HG03378 (cell line): ENCODE data around the gene KRTAP29-1.
"Not testable (repeated sequence)": the region's sequence is repeated elsewhere in the genome, so short reads cannot be mapped to it uniquely, and the experiment has no call there.

Experiments
- ATAC-seq: cut with Tn5 transposase; IDR thresholded peaks from one replicate; pipeline ENCODE4 v1.9.1; 2021; ENCODE audit warnings: mild to moderate bottlenecking, moderate library complexity; ENCODE audit not compliant: unreplicated experiment

KRTAP29-1 gene

DNA sequence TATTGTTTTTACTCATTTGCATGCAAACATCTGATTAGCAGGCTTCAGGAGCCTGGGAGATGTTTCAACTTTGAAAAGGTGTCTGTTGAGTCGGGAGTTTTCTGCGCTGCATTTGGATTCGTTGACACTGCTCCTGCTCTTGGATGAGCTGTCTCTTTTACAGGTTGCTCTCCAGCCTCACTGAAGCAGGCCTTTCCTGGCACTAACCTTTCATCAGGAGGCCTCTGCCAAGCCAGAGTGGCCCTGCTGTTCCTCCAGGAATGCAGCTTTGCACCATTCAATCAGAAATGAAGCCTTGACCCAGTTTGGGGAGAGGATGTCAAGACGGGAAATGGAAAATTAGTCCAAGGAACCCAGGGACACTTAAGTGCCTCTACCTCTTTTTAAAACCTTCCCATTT is 330 bp upstream of the KRTAP29-1 start:
- no peak for ATAC-seq

DNA sequence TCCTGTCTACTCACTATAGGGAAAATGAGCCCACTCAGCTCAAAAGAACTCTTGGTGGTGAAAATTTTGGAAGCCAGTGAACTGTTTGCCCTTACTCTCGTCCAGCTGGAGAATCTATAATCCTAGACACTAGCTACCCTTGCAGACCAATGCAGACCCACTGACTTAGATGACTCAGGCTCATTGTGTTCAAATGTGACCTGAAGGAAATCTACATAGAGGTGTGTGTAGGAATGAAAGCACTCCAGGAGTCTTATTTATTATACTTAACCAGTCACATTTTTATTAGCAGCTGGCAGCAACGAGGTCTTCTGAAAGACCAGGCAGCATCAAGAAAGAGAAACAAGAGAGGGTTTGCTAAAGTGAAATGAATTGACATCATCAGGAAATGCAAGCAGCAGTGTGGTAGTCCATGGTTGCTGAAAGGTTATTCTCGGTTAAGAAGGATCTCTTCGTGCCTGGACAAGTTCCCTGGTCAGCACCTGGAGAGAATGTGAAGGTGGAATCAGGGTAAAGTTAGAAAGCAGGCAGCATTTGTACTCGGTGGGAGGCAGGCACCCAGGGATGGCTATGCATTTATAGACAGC is 1.4 kb downstream of the KRTAP29-1 start:
- no peak for ATAC-seq

DNA sequence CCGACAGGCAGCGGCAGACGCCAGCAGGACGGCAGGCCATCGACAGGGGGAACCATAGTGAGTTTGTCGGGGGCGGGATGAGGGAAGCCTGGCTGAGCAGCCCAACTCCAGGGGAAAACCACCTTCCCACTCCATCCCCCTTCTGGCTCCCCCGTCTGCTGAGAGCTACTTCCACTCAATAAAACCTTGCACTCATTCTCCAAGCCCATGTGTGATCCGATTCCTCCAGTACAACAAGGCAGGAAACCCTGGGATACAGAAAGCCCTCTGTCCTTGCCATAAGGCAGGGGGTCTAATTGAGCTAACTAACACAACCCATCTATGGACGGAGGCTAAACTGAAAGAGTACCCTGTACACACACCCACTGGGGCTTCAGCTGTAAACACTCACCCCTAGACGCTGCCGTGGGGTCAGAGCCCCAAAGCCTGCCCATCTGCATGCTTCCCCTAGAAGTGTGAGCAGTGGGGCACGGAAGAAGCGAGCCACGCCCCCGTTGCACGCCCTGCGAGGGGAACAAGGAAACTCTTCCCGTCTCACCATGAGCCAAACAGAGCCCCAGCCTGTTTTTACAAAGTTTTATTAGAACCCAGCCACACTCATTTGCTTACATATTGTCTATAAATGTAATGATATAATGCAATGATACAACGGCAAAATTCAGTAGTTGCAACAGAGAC is 4.1 kb downstream of the KRTAP29-1 start:
- ATAC-seq, result no peak

DNA sequence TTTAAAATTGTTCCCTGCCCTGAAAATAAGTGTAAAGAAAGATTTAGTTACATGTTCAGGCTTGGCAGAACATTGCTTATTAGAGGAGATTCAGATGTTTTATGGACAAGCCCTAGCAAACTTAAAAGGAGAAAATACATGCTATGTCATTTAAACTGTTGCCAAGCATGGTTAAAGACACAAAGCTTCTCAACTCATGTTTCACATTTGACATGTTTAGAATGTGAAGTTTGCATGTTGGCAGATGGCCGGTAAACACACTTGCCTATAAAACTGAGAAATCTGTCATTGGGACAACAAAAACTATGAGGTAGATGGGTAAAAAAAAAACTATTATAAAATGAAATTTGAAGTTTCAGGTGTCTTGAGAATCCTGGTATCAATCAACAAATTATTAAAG is 5.8 kb downstream of the KRTAP29-1 start:
- no peak for ATAC-seq

DNA sequence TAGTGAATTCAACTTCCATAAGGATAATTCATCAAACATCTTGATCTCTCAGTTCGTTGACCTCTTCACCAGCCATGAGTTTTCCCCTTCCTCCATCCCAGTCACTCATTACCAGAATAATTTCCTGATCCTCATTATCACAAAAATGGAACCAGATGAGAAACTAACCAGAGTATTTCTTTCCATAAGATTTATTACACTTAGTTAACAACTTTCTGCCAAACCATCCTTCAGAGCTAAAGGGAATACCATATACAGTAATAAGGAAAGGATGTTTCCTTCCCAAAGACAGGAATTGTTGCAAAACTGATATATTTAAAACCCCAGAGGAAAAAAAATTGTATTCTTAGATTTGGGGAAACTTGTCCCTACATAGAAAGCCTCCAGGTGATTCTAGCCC is 8.6 kb downstream of the KRTAP29-1 start:
- no peak for ATAC-seq

DNA sequence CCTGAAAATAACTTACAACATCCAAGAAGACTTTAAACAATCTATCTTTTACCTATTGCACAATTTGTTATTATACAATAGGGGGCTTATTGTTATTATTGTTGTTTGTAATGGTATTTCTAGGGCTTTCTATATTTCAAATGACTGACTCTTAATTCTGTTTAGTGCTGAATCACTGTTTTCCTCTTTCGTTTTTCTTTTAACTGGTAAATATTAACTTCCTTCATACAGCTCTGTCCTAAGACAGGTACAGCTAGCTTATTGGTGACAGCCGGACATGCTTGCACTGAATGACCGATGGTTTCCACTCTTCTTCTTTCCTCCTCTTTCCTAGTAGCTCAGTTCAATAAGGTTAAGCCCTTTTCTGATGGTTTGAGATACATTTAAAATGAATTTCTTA is 15.6 kb downstream of the KRTAP29-1 start:
- no peak for ATAC-seq

DNA sequence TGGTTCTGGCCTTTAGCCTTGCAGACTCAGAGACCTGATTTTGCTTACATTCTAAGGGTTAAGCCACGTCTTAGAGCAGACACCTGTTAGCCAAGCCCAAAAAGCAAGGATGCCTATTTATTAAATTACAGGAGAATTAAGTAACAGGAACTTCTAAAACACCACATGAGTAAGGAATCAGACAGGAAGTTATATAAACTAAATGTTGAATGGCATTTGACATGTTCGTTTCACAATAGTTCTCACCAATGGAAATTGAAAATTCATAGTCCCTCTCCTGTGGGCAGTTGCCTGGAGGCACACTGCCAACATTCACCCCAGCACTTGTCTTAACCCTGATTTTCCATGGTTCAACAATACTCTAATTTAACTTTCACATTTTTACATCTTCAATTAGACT is 18.1 kb downstream of the KRTAP29-1 start:
- no peak for ATAC-seq

DNA sequence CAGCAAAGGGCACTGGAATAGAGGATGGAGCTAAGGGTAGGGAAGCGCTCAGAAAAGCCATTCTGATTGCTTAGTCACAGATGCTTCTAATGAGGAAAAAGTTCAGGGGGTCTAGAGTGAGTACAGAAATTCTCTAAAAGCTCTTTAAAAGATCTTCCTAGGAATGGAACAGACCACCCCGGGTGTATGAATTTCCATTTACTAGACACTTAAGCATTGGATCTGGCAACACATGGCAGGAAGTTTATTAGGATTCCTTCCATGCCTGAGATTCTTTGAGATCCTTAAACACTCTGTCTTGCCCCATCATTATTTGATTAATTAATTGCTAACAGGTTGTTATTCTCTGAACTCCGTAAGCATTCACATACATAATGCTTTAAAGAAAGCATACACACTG is 18.6 kb downstream of the KRTAP29-1 start:
- no peak for ATAC-seq

DNA sequence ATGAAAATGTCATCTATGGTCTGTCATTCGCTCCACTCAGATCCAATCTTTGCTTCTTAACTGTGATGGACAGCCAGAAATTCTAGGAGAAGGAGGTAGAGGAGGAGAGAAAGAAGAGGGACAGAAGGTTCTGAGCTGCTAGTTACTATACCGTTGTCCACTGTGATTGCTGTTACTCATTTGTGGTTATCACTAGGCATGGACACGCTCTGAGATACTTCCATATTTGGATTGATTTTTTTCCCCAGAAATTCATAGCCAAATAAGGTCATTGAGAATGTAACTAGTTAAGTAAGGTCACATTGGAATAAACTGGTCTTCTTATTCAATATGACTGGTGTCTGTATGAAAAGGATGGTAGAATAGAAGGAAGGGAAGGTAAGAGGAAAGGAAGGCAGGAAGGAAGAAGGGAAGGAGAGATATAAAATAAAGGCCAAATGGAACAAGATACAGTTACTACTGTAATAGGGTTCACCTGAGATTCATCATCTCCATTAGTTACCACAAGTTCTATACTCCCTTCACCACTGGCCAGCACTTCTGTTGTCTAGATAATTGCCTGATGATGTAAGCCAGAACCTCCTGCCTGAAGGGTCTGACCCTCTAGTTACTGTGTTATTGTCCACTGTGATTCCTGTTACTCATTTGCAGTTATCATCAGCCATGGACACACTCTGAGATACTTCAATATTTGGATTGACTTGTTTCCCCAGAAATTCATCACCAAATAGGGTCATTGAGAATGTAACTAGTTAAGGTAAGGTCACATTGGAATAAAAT is 24.3 kb downstream of the KRTAP29-1 start:
- ATAC-seq, result no peak

DNA sequence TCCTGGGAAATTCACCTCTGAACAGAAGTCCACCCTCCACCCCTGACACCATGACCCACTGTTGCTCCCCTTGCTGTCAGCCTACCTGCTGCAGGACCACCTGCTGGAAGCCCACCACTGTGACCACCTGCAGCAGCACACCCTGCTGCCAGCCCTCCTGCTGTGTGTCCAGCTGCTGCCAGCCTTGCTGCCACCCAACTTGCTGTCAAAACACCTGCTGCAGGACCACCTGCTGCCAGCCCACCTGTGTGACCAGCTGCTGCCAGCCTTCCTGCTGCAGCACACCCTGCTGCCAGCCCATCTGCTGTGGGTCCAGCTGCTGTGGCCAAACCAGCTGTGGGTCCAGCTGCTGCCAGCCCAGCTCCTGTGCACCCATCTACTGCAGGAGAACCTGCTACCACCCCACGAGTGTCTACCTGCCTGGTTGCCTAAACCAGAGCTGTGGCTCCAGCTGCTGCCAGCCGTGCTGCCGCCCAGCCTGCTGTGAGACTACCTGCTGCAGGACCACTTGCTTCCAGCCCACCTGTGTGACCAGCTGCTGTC is 26.9 kb downstream of the KRTAP29-1 start, which contains the start of gene KRTAP9-7:
Gene KRTAP9-7 (plus strand): TSS at position 51 of the 543 bp plus-strand sequence. CDS start 0 bp downstream, at position 51.
- not testable (repeated sequence) for ATAC-seq

DNA sequence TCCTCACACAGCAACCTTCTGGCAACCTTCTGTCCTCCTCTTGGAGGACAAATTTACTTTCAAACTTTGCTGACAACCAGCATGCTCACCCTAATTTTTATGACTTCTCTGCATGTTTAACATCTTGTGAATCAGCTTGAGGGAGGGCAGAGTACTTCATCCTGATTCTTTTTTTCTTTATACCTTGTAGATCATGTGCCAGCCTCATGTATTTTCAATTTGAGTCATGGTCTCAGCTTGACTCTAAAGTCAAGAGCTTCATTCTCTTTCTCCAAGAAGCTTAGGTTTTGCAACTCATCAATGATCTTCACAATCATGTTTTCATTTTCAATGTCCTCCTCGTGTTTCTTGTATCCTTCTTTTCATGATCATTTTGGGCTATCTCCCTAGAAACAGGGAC is 30.8 kb downstream of the KRTAP29-1 start:
- ATAC-seq, result no peak

DNA sequence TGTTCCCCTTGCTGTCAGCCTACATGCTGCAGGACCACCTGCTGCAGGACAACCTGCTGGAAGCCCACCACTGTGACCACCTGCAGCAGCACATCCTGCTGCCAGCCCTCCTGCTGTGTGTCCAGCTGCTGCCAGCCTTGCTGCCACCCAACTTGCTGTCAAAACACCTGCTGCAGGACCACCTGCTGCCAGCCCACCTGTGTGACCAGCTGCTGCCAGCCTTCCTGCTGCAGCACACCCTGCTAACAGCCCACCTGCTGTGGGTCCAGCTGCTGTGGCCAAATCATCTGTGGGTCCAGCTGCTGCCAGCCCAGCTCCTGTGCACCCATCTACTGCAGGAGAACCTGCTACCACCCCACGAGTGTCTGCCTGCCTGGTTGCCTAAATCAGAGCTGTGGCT is 31.3 kb downstream of the KRTAP29-1 start:
- ATAC-seq, result not testable (repeated sequence)

DNA sequence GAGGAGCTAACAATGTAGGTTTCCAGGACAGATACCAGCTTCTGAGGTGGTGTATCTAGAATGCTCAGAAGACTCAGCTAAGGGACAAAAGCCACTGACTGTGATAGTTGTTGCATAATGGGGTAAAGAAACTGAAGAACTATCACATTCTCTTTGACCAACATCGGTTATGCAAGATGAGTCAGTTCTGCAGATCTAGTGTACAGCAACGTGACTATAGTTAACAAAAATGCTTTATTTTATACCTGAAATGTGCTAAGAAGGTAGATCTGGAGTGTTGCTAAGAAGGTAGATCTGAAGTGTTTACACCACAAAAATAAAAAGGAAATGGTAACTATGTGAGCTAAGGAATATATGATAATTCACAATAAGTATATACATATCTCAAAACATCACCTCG is 34.9 kb downstream of the KRTAP29-1 start:
- ATAC-seq, result no peak

DNA sequence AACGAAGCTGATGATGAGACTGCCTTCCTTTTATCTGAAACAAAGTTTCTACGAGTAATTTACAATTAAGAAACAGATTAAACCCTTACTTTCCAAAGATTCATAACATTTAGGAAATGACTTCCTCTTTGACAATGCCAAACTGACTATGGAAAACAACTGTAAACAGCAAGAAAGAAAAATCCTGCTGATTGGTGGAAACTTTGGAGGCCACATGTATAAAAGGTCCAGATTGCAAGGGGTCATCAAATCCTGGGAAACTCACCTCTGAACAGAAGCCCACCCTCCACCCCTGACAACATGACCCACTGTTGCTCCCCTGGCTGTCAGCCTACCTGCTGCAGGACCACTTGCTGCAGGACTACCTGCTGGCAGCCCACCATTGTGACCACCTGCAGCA is 37.6 kb downstream of the KRTAP29-1 start, which contains the start of gene KRTAP9-6:
Gene KRTAP9-6 (plus strand): TSS at position 301 of the 400 bp plus-strand sequence. CDS start 0 bp downstream, at position 301.
- ATAC-seq, result no peak

DNA sequence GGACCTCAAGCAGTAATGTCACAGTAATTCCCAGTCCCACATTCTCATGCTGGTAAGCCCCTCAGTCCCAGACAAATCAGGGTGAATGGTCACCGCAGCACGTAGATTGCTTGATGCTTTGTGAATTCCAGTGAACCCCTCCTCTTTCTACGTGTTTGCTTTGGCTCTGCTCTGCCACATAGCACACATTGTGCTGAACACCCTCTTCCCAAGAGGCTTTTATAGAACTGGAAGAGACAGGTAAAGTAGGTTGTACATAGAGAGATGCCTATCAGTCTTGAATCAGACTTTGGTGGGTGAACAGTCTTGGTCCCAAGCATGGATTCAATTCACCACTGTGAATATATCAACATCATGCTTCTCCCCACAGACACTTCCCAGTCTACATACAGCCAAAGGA is 38.1 kb downstream of the KRTAP29-1 start:
- ATAC-seq, result no peak

DNA sequence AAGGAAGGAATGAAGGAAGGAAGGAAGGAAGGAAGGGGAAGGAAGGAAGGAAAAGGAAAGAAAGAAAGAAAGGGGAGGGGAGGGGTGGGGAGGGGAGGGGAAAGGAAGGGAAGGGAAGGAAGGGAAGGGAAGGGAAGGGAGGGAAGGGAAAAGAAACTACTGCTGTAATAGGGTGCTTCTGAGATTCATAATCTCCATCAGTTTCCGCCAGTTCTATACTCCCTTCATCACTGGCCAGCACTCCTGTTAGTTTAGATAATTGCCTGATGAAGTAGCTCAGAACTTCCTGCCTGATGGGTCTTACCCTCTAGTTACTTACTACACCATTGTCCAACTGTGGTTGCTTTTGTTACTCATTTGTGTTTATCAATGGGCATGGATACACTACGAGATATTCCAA is 39.4 kb downstream of the KRTAP29-1 start:
- no peak for ATAC-seq

DNA sequence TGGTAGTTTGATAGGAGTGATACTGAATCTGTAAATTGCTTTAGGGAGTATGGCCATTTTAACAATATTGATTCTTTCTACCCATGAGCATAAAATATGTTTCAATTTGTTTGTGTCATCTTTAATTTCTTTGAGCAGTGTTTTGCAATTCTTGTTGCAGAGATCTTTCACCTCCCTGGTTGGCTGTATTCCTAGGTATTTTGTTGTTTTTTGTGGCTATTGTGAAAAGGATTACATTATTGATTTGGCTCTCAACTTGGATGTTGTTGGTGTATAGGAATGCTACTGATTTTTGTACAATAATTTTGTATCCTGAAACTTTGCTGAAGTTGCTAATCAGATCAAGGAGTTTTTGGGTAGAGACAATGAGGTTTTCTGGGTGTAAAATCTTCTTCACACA is 44.2 kb downstream of the KRTAP29-1 start:
- ATAC-seq, result no peak

DNA sequence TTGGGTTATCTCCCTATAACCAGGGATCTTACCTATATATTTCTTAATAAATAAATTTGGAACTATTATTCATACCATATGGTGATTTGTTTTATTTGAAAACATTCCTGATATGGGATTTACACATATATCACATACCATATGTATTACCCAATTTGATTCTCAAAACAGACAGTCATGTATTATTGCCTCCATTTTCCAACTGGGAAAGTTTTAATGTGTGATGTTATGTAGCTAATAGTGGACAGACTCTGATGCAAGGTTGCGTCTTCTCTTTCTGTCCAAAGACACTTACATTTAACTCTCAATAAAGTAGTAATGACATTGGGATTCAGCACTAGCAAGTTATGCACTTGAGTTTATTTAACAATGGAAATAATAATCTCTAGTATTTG is 46.4 kb downstream of the KRTAP29-1 start:
- no peak for ATAC-seq

DNA sequence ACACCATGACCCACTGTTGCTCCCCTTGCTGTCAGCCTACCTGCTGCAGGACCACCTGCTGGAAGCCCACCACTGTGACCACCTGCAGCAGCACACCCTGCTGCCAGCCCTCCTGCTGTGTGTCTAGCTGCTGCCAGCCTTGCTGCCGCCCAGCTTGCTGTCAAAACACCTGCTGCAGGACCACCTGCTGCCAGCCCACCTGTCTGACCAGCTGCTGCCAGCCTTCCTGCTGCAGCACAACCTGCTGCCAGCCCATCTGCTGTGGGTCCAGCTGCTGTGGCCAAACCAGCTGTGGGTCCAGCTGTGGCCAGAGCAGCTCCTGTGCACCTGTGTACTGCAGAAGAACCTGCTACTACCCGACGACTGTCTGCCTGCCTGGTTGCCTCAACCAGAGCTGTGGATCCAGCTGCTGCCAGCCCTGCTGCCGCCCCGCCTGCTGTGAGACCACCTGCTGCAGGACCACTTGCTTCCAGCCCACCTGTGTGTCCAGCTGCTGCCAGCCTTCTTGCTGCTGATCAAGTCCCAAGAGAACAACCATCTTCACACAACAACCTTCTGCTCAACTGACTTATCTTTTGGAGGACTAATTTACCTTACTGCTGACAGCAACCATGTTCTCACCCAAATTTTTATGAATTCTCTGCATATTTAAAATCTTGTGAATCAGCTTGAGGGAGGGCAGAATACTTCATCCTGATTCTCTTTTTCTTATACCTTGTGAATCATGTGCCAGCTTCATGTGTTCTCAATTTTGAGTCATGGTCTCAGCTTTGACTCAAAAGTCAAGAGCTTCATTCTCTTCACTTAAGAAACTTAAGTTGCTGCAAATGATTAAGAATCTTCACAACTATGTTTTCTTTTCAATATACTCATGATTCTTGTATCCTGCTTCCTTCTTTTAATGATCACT is 47.0 kb downstream of the KRTAP29-1 start, which contains the start of gene KRTAP9-9:
Gene KRTAP9-9 (plus strand): TSS at position 4 of the 910 bp plus-strand sequence.
- not testable (repeated sequence) for ATAC-seq

DNA sequence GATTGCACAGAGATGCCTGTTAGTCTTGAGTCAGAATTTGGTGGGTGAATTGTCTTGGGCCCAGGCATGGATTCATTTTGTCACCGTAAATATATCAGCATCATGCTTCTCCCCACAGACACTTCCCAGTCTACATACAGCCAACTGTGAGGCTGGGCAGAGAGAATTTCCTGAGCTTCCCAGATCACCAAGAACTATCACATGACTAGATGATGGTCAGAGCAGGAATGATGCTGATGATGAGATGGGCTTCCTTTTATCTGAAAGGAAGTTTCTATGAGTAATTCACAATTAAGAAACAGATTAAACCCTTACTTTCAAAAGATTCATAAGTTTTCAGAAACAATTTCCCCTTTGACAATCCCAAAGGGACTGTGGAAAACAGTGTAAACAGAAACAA is 47.8 kb downstream of the KRTAP29-1 start:
- ATAC-seq, result no peak
